HepG2 (cell line): ENCODE results near the gene PPP1R13B. TPM values are rescaled to one million over a fixed set of nuclear protein-coding genes. Genes with fewer than 3 reads are reported as not detected.

Source experiments
- ATAD3A ChIP-seq: sonication (generic); formaldehyde crosslinking; IDR thresholded peaks from 2 replicates; pipeline ENCODE4 v1.4.0; 2020; ENCODE audit warnings: missing genetic modification reagents
- CSRNP1 ChIP-seq: sonication (generic); formaldehyde crosslinking; IDR thresholded peaks from 2 replicates; pipeline ENCODE4 v1.8.1; 2023; ENCODE audit warnings: mild to moderate bottlenecking, missing genetic modification reagents
- FOXP1 ChIP-seq, 2 experiments: fragments of 450-650 bp in 1 of 2; IDR thresholded peaks; 2 replicates each; pipeline ENCODE4 v1.6.1; 2017 to 2018; ENCODE audit warnings: antibody characterized with exemption in 1 of 2
- MAX ChIP-seq: IDR thresholded peaks from 2 replicates; pipeline ENCODE4 v1.6.1; 2012; ENCODE audit warnings: inconsistent platforms
- MED13 ChIP-seq: sonication (generic); formaldehyde crosslinking; IDR thresholded peaks from 2 replicates; pipeline ENCODE4 v1.5.0; 2020; ENCODE audit warnings: missing genetic modification reagents
- NFKB2 ChIP-seq: sonication (generic); formaldehyde crosslinking; IDR thresholded peaks from 2 replicates; pipeline ENCODE4 v1.4.0; 2020; ENCODE audit warnings: missing genetic modification reagents, borderline replicate concordance
- ONECUT2 ChIP-seq: sonication (generic); formaldehyde crosslinking; IDR thresholded peaks from 2 replicates; pipeline ENCODE4 v1.4.0; 2020; ENCODE audit warnings: missing genetic modification reagents
- PPARG ChIP-seq: conservative IDR thresholded peaks from 2 replicates; pipeline ENCODE4 v1.6.1; 2016; ENCODE audit warnings: missing biosample characterization, missing genetic modification reagents
- PRDM10 ChIP-seq: sonication (generic); formaldehyde crosslinking; IDR thresholded peaks from 2 replicates; pipeline ENCODE4 v1.4.0; 2020; ENCODE audit warnings: low read depth, missing genetic modification reagents
- RARA ChIP-seq: IDR thresholded peaks from 2 replicates; pipeline ENCODE4 v1.6.1; 2016; ENCODE audit warnings: missing genetic modification reagents, missing compliant biosample characterization
- SP5 ChIP-seq: IDR thresholded peaks from 2 replicates; pipeline ENCODE4 v1.6.1; 2016; ENCODE audit warnings: low read depth, borderline replicate concordance
- TAF1 ChIP-seq: sonication (generic); formaldehyde crosslinking; IDR thresholded peaks from 2 replicates; pipeline ENCODE4 v1.4.0; 2020; ENCODE audit warnings: missing genetic modification reagents
- TCF7L2 ChIP-seq: IDR thresholded peaks from 2 replicates; pipeline ENCODE4 v1.6.1; 2011; ENCODE audit warnings: mild to moderate bottlenecking, low read depth, low read length, moderate library complexity
- ZNF232 ChIP-seq: sonication (generic); formaldehyde crosslinking; IDR thresholded peaks from 2 replicates; pipeline ENCODE4 v1.4.0; 2020; ENCODE audit warnings: missing genetic modification reagents, borderline replicate concordance
- polyA plus RNA-seq, 8 experiments: library from polyadenylated mRNA; depleted of rRNA in 3 of 8; stranded (reverse) in 7 of 8; unstranded in 1 of 8; fragments of >200 nt; fragmentation: Illumina TruSeq in 4 of 8; extraction: Trizol in 4 of 8; gene quantifications; 2 replicates each; pipeline versions ENCODE4 v1.2.1 to v1.2.3, GENCODE V29; 2011 to 2016; ENCODE audit warnings: low read depth in 4 of 8, missing spikeins in 1 of 8, mixed read lengths in 1 of 8; ENCODE audit not compliant: insufficient read depth in 1 of 8
- total RNA-seq, 5 experiments: library from RNA; depleted of rRNA; stranded (reverse); fragments of >200 nt; fragmentation: Illumina TruSeq; extraction: Trizol; gene quantifications; 2 replicates each; pipeline ENCODE4 v1.2.3, GENCODE V29; 2016; ENCODE audit warnings: low read depth in 1 of 5
- TF ChIP-seq, protein P1 (sequence below): sonication (generic); formaldehyde crosslinking; IDR thresholded peaks from 2 replicates; pipeline ENCODE4 v1.4.0; 2020; ENCODE audit warnings: mild to moderate bottlenecking, missing genetic modification reagents
- TF ChIP-seq, protein P2 (sequence below): sonication (generic); formaldehyde crosslinking; IDR thresholded peaks from 2 replicates; pipeline ENCODE4 v1.5.0; 2020; ENCODE audit warnings: mild to moderate bottlenecking, missing genetic modification reagents

The PPP1R13B gene
- total and polyA plus RNA-seq, 2 of the 13 experiments (the other 11 are each of a cell fraction or from before 2014, with no cell fraction given), result 4.6 to 9.4 TPM

DNA sequence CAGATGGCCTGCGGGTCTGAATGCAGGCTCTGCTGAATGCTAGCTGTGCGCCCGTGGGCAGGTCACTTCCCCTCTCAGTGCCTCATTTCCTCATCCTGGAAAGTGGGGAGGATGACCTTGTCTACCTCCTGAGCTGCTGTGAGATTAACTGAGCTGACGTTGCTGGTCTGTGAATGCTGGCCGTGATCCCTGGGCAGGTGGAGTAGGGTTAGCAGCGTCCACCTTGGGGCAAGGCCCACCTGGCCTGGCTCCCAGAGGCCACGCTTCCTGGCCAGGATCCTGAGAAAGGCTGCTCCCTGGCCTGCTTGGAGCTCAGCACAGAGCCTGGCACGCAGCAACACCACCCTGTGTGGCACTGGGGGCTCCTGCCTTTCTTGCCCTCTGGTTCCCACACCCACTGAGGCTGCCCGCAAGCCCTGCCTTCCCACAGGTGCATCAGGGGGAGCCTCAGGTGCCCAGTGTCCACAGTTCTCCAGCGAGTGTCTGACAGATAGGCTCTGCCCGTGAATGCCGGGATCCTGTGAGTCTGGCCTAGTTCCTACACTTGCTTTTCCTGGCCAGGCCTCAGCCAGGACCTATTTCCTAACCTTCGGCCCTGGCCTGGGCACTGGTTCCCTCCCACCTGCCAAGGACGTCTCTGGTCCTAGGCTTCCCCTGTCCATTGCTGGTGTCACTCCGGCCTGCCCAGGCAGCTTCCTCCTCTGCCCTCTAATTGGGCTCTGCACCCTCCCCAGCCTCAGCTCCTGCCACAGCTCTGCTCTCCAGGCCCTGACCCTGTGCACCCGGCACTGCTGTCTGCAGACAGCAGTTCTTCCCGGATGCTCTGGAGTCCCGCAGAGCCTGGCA is 43.7 kb upstream of the PPP1R13B start (continued):
- TF ChIP-seq, protein P1, sequence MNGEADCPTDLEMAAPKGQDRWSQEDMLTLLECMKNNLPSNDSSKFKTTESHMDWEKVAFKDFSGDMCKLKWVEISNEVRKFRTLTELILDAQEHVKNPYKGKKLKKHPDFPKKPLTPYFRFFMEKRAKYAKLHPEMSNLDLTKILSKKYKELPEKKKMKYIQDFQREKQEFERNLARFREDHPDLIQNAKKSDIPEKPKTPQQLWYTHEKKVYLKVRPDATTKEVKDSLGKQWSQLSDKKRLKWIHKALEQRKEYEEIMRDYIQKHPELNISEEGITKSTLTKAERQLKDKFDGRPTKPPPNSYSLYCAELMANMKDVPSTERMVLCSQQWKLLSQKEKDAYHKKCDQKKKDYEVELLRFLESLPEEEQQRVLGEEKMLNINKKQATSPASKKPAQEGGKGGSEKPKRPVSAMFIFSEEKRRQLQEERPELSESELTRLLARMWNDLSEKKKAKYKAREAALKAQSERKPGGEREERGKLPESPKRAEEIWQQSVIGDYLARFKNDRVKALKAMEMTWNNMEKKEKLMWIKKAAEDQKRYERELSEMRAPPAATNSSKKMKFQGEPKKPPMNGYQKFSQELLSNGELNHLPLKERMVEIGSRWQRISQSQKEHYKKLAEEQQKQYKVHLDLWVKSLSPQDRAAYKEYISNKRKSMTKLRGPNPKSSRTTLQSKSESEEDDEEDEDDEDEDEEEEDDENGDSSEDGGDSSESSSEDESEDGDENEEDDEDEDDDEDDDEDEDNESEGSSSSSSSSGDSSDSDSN (CRISPR knock-in tag), result peak; percentile 68; the same call in 1 of the 2 replicates
- TF ChIP-seq SP5 (CRISPR knock-in tag) (0 out of 2 replicates have a peak, but pooled peaks have one; percentile 8), MED13 (CRISPR knock-in tag) (peak; percentile 58; the same call in 1 of the 2 replicates), TCF7L2 (no peak), ONECUT2 (CRISPR knock-in tag) (no peak), PPARG (CRISPR knock-in tag) (0 out of 2 replicates have a peak, but pooled peaks have one; percentile 33), TAF1 (CRISPR knock-in tag) (peak; percentile 21; the same call in 1 of the 2 replicates), ZNF232 (CRISPR knock-in tag) (0 out of 2 replicates have a peak, but pooled peaks have one; percentile 72), CSRNP1 (CRISPR knock-in tag) (no peak), PRDM10 (CRISPR knock-in tag) (0 out of 2 replicates have a peak, but pooled peaks have one; percentile 3), MAX (peak; percentile 26; the same call in 1 of the 2 replicates), ATAD3A (CRISPR knock-in tag) (no peak), FOXP1 (IDR thresholded peaks at IDR 0.05) (no peak), FOXP1 (CRISPR knock-in tag; IDR thresholded peaks at IDR 0.05) (no peak), NFKB2 (CRISPR knock-in tag) (peak; percentile 55; the same call in 1 of the 2 replicates), RARA (CRISPR knock-in tag) (0 out of 2 replicates have a peak, but pooled peaks have one; percentile 13)
- TF ChIP-seq, protein P2, sequence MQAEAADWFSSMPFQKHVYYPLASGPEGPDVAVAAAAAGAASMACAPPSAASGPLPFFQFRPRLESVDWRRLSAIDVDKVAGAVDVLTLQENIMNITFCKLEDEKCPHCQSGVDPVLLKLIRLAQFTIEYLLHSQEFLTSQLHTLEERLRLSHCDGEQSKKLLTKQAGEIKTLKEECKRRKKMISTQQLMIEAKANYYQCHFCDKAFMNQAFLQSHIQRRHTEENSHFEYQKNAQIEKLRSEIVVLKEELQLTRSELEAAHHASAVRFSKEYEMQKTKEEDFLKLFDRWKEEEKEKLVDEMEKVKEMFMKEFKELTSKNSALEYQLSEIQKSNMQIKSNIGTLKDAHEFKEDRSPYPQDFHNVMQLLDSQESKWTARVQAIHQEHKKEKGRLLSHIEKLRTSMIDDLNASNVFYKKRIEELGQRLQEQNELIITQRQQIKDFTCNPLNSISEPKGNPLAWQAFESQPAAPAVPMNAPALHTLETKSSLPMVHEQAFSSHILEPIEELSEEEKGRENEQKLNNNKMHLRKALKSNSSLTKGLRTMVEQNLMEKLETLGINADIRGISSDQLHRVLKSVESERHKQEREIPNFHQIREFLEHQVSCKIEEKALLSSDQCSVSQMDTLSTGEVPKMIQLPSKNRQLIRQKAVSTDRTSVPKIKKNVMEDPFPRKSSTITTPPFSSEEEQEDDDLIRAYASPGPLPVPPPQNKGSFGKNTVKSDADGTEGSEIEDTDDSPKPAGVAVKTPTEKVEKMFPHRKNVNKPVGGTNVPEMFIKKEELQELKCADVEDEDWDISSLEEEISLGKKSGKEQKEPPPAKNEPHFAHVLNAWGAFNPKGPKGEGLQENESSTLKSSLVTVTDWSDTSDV (CRISPR knock-in tag), result no peak
